Stimulated activated CD8-positive, alpha-beta memory T cell treated with anti-CD3 and anti-CD28 coated beads, Interleukin-4, amount 100 ng/mL, for 4 hours (primary cell): ENCODE data around the gene MET.
"Not testable (repeated sequence)": the region's sequence is repeated elsewhere in the genome, so short reads cannot be mapped to it uniquely, and the experiment has no call there.

ENCODE experiments used
- DNase-seq, 2 donors: peaks; one replicate each; pipeline ENCODE4 v3.0.0-alpha.2; 2020; ENCODE audit warnings: low read depth in 2 of 2, low spot score in 1 of 2

Gene MET

DNA sequence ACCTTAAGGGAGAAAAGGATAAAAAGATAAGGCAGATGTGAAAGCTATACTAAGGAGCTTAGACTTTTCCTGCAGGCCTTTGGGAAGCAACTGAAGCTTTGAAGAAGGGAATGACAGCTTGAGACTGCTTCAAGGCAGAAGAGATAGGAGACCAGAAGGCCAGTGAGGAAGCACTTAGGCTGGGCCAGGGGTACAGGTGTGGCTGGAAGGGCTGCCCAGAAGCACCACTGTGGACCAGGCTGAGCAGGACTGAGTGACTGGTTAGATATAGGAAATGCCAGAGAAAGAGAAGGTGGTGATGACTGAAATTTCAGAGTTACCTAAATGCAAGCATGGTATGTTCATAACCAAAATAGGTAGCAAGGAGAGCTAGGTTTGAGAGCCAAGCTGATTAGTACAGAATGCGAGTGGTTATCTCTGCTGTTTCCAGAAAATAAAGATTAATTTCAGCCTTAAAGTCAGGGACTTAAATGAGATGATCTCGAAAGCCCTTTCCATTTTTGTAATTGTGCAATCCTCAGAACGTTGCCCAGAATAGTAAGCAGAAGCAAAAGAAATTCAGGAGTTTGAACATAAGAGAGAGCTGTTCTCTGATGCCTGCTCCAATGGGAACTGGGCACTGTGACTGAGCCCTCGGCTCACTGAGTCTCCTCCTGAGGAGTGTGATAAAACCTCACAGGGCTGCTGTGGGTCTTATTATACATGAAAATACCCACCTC, 54.9 kb downstream of the MET start:
- DNase-seq: no peak

DNA sequence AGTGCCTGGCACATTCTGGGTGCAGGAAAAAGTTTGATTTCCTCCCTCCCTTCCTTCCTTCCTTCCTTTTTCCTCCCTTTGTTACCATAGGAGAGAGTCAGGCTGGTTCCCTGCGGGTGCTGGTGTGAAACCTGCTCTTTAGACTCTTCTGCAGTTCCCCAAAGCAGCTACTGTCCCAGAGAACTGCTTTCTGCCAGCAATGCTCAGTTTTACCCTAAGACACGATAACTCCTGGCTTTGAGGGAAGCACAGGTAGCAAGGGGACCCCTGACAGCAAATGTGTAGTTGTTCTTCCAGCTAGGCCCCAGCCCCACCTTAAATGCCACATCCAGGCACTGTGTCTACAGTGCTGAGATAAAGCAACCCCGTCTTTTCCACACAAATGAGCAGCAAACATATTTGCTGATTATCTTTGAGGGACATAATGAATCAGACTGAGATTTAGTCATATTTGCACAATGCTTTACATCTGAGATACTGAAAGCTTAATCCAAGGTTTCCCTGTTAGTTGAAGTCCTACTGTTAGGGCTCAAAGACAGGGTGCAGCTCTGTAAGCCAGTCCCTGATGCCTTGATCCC, 55.5 kb downstream of the MET start:
- DNase-seq: no peak

DNA sequence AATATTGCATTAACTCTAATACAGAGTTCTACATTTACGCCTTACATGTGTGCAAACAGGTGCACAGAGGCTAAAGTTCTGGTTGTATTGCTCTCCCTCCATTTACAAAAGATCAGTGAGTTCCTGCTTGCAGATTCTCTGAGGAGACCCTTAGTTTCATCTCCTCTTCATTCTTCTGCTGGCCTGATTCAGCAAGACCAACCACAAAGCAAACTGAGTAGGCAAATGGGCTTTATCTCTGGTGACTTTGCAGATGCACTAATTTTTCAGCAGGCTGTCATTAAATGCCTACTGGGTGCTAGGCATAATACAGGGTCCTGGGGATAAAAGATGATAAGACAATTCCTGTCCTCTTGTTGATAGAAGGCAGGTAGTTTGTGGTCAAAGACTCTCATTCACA, 56.4 kb downstream of the MET start:
- DNase-seq: no peak

DNA sequence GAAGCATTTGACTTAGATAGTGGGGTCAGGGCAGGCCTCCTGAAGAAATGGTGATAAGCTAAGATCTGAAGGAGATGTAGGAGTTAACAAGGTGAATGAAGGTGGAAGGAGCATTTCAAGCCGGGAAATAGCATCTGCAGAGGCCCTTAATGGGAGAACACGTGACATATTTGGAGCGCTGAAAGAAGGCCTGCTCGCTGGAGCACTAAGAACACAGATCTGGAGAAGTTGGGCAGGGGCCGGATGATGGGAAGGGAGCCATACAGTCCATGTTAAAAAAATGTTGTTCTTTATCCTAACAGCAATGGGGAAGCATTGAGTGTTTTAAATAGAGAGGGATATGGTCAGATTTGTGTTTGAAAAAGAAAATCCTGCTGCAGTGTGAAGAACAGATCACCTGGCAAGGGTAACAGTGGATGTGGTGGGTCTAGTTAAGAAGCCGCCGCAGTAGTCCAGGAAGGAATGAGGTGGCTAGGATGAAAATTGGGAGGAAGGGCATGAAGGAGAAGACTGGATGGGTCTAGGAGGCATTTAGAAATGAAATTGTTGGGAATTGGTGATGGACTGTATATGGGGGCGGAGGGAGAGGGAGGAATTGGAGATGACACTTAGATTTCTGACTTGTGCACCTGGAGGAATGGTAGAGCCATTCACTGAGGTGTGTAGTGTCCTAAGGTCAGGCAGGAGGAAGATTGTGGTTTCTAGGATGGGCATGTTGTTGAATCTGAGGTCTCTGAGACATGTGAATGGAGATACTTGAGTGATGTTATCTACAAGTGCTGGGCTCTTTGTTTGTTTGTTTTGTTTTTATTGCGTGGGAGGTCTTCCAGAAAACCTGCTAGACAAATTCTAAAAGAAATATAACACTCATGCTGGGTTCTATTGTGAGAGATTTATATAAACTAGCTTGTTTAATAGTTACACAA, 58.4 kb downstream of the MET start:
- DNase-seq: no peak

DNA sequence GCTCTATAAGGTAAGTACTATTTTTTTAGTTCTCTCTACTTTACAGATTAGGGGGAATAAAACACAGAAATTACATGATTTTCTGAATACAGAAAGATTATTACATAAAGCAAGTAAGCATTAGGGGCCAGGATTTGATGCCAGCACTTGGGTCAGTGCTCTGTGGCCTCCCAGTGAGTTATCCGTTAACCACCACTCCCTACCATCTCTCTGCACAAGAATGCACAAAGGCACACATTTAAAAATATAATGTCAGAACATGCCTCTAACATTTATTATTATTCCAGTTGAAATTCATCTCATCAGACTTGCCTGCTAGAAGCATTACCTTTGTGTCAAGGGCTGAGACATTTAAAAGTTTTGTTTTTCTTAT, 59.0 kb downstream of the MET start:
- DNase-seq: no peak

DNA sequence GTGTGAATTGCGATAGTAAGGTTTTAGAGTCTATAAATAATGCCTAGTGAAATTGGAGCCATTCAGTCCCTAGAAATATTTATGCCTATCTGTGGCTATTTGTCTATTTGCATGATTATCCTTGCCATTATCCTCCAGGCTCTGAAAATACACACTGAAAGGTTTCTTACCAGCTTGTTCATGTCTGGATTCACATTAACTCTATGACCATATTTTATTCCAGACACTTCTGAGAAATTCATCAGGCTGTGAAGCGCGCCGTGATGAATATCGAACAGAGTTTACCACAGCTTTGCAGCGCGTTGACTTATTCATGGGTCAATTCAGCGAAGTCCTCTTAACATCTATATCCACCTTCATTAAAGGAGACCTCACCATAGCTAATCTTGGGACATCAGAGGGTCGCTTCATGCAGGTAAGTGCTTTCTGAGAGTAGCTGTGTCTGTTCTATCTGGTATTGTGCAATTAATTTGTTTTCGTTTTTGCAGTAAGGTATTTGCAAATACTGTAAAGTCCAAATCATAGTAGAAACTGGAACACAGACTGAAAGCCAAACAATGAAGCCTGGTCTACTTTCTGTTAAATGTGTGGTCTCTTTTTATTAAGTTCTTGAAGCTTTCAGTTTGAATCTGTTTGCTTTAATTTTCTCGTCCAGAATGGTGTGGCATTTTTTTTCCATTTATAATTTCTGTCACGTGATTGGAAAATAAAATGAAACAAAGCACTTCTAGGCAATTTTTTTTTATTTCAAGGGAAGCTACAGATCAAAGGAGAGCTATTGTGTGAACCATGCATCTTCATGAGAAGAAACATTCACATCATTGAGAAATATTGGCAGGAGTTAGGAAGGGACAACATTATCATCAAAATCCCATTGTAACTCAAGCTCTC, 59.7 kb downstream of the MET start:
- no peak for DNase-seq

DNA sequence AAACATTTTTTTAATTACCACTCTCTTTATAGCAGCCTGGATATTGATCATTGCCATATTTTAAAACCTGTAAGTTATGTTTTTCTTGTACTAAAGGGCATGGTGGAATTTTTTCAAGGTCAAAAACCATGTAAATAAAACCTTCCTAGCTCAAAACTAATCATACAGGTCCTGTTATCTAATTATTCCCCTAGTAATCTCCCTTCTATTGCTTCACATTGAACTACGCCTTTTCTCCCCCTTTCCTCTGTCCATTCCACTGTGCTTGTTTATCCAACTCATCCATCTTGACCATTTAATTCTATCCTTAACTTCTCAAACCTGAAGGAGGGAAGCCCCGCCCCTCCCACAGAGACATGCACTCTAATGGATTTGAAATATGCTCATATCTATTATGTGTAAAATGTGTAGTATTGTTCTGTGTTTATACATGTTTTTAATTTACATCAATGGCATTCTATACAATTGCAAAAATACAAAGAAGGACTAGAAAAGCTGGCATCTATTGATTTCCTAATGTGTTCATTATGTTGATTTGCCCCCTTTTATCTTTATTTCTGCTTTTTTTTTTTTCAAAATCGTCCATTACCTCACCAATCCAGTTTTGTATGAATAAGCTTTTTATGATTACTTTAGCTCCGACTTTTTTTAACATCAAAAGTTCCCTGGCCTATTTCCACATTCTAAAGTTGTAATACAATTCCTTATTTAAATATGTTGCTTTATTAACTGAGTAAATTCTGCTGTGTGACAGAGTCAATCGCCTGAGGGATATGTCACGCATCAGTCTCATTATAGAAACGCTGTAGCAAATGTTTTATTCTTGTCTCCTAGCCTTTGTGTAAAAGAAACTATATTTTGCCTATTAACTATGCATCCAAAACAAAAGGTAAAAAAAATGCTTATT, 61.0 kb downstream of the MET start:
- no peak for DNase-seq

DNA sequence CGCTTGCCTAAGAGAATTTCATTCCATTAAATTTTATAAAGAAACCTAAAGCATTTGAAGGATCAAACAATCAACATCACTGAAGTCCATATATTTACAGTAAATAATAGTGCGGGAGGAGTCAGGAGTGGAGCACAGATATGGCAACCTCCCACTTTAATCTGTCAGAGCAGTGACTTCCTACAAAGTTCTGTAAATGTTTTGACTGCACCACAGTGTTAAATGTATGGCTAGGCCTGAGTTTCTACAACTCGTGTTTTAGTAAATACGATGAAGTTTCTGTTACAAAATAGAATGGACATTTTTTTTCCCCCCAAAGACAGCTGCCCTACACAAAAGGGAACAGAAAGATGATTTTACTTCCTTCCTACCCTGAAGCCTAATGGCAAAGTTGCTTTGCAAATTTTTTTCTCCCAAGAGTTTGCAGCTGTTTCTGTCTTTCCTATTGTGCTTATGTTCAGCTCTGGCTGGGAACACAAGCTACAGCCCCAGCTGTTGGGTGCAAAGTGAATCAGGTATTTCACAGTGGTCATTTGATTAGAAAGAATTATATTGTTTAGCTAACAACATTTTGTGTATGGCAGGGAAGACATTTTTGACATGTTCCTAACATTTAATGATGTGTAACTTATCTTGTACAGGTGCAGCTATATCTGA, 62.1 kb downstream of the MET start:
- DNase-seq: no peak

DNA sequence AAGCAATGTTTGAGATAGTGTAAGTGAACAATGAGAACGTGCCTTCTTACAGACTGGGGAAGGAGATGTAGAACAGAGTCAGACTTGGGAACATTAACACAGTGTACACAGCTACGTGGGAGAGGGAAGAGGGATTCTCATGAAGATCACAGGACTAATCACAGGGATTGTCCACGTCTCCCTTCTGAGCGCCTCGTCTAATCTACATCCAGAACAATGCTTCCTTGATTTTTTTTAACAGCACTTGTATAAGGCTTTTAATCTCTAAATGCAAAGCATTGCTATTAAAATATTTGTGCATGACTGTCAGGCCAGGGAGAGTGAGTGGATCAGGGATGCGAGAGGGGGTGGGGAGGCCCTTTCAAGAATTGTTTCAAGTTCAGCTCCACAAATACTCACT, 62.7 kb downstream of the MET start:
- DNase-seq: no peak

DNA sequence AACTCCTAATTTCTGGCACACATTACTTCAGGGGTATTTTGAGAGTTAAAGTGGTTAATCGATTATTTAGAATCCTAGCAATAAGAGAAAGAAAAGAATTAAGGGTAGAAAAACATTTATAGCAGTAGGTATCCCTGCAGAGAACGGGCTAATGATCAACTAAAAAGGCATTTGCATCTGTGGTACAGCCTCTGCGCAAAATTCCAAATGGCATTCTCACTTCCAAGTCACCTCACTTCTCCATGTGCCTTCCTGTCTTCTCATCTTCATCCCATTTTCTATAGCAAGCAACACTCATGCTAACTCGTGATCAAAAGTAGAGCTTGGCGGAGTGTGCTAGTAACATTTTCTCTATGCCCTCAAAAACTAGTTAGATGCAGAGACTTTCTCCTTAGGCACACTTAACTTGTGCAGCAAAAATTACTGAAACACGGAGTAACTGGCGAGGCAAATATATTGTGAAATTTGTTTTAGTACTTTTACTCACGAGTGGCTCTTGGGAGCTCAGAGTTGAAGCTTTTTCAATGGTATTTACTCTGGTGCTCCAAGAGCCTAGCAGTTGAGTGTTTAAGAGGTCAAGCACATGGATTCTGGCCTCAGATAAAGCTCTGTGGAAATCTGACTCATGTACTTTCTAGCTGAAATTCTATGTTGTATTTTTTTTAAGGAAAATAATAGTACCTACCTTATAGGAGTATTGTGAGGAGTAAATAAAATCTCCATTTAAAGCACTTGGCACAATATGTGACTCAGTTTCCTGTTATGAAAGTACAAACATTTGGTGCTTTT, 65.1 kb downstream of the MET start:
- no peak for DNase-seq

DNA sequence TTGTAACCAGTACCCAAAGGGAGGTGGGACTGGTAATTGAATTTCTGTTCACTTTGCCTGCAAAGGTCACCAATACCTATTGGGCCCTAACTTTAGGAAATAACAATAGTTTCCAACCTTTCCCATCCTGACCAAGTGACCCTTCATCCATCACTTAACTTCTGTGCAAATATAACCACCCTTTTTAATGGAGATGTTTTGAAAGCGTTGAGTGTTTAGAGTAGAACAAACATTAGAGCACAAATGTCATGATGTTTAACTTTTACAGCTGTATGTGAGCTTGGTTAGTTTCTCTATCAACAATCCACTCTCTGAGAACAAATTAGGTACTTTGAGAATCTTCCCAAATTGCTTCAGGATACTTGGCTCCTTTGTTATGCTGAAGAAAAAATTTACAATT, 66.4 kb downstream of the MET start:
- no peak for DNase-seq

DNA sequence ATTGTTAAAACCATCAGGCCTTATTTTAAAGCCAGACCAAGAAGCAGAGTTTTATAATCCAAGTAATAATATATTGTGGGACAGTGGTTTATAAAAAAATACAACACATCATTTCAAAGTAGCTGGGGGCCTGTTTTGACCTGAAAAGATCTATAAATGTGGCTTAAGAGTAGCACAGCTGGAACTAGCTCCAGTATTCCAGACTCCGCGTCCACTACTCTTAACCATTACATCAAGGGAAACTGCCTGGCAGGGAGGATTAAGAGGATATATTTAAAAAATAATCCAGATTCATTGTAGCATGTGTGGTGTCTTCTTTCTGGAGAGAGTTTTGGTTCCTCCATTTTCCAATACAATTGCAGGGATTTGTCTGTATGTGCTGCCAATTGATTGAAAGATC, 67.3 kb downstream of the MET start:
- DNase-seq: no peak

DNA sequence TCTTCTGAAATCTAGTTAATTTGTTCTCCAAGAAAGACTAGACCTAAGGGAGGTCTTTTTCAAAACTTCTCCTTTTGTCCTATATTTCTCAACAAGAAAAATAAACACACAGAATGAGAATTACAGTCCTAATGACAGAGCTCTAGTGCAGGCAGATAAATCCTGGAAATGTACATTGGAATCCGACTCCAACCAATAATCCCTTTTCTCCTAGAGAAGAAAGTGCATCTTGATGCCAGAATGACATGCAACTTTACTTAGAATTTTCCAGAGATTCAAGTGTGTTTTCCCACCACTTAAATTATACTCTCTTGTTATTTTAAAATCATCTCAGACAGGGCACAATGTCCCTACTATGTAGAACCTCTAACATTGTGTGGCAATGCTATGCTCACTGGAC, 68.2 kb downstream of the MET start:
- no peak for DNase-seq

DNA sequence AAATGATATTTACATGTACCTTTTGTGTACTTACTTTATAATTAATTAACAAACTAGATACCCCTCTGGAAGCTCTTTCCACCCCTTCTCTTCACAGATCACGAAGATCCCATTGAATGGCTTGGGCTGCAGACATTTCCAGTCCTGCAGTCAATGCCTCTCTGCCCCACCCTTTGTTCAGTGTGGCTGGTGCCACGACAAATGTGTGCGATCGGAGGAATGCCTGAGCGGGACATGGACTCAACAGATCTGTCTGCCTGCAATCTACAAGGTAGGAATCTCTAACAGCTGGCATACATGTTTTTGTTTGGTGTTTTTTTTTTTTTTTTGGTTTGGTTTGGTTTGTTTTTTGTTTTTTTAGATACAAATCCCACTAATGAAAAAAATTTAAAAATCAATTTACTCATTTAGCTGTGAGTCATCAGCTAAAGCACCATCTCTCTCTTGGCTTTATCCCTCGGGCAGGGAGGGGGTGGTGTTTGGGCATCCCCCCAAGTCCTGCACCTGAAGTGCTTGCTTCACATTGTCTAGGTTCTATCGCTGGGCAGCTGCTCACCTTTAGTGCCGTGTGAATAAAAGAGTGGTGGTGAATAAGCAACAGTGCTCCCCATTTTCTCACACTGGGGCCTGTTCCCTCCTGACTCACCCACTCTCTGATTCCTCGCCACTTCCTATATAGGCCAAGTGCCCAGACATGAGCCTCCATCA, 68.9 kb downstream of the MET start:
- no peak for DNase-seq

DNA sequence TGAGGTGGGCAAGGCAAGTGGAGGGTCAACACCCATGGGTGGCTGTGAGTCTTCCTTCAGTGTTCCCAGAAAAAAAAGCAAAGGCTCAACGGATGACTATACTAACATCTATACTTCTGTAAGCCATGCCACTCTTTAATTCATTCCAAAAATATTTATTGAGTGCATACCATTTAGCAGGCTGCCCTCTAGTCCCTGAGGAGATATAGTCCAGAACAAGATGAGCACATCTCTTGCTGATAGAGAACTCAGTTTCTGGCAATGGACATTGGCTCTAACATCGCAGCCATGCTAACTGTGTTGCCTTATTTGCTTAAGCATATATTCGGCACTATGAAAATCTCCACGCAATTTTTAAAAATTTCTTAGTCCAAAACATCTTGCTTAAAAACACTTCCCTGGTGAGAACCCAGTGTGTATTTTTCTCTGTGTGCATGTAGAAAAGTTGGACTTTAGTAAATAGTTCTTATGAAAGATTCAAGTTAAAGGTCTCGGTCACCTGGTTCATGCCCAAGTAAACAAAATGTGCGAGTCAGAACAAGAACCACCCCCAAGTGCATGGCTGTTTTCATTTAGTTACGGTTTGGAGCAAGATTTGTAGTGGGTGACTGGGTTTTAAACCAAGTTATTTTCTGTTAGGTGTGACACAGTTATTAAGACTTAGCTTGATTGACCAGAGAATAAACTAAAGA, 69.8 kb downstream of the MET start:
- DNase-seq: no peak

DNA sequence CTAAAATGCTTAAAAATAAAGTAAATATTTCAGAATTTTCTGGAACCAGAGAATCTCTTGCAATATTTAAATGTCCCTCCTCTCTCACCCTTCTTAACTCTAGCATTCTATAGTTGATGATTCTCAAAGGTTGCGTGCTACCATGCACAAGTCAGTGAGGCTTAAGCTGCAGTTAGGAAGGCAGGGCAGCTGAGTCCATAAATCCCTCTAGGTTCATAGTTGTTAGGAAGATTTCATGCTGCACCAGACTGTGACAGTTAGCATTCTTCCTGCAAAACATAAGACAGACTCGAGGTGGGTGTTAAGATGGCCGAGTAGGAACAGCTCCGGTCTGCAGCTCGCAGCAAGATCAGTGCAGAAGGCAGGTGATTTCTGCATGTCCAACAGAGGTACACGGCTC, 70.6 kb downstream of the MET start:
- no peak for DNase-seq

DNA sequence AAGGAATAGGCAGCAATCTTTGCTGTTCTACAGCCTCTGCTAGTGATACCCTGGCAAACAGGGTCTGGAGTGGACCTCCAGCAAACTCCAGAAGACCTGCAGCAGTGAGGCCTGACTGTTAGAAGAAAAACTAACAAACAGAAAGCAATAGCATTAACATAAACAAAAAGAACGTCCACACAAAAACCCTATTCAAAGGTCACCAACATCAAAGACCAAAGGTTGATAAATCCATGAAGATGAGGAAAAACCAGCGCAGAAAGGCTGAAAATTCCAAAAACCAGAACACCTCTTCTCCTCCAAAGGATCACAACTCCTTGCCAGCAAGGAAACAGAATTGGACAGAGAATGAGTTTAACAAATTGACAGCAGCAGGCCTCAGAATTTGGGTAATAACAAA, 71.8 kb downstream of the MET start:
- not testable (repeated sequence) for DNase-seq

DNA sequence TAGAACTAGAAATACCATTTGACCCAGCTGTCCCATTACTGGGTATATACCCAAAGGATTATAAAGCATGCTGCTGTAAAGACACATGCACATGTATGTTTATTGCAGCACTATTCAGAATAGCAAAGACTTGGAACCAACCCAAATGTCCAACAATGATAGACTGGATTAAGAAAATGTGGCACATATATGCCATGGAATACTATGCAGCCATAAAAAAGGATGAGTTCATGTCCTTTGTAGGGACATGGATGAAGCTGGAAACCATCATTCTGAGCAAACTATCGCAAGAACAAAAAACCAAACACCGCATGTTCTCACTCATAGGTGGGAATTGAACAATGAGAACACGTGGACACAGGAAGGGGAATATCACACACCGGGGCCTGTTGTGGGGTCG, 74.4 kb downstream of the MET start:
- DNase-seq: not testable (repeated sequence)
